NK-92 (cell line): ENCODE data around the gene FNBP1.

Experiments used
- DNase-seq: peaks from one replicate; lab custom pipeline; 2025; ENCODE audit not compliant: unreplicated experiment; lab: John Stamatoyannopoulos, UW

The FNBP1 gene

GRCh38 chr9:129929496-129930125, 113.4 kb downstream of the FNBP1 start:
- DNase-seq = no peak

GRCh38 chr9:129923589-129923988, 119.4 kb downstream of the FNBP1 start:
- no peak for DNase-seq

- no peak for DNase-seq
These were observed 121.1 kb downstream of the FNBP1 start for GRCh38 chr9:129921905-129922304.

- no peak for DNase-seq
These were observed 123.1 kb downstream of the FNBP1 start for GRCh38 chr9:129919841-129920240.

- DNase-seq = no peak
These were observed 123.7 kb downstream of the FNBP1 start for GRCh38 chr9:129919277-129919676.

GRCh38 chr9:129918296-129918950, 124.6 kb downstream of the FNBP1 start:
- DNase-seq = no peak

GRCh38 chr9:129916707-129917106, 126.3 kb downstream of the FNBP1 start:
- DNase-seq = no peak

GRCh38 chr9:129914051-129914450, 128.9 kb downstream of the FNBP1 start:
- no peak for DNase-seq

- no peak for DNase-seq
These were observed 132.1 kb downstream of the FNBP1 start for GRCh38 chr9:129910628-129911567.

GRCh38 chr9:129909851-129910250, 133.1 kb downstream of the FNBP1 start:
- DNase-seq = no peak

- DNase-seq = no peak
These were observed 134.1 kb downstream of the FNBP1 start for GRCh38 chr9:129908906-129909305.

- DNase-seq = no peak
These were observed 135.8 kb downstream of the FNBP1 start for GRCh38 chr9:129907201-129907600.

- DNase-seq = no peak
These were observed 136.7 kb downstream of the FNBP1 start for GRCh38 chr9:129906298-129906697.

GRCh38 chr9:129904734-129905133, 138.3 kb downstream of the FNBP1 start:
- no peak for DNase-seq

- DNase-seq = no peak
These were observed 140.3 kb downstream of the FNBP1 start for GRCh38 chr9:129902740-129903134.

- DNase-seq = no peak
These were observed 140.8 kb downstream of the FNBP1 start for GRCh38 chr9:129901993-129902739.

GRCh38 chr9:129900263-129901027, 142.5 kb downstream of the FNBP1 start:
- DNase-seq = no peak

GRCh38 chr9:129899620-129900019, 143.4 kb downstream of the FNBP1 start:
- no peak for DNase-seq

- no peak for DNase-seq
These were observed 144.8 kb downstream of the FNBP1 start for GRCh38 chr9:129898185-129898584.

GRCh38 chr9:129897263-129897662, 145.7 kb downstream of the FNBP1 start:
- no peak for DNase-seq
